Colon (tissue), 2 donors: ENCODE data around the gene PROC.

Experiments used
- FAIRE-seq: peaks from 2 replicates; lab custom pipeline; 2012; peaks lifted over from hg19 to GRCh38; lab: Jason Lieb, UNC
- donor health status: control.
- donor health status: control.

The PROC gene

DNA sequence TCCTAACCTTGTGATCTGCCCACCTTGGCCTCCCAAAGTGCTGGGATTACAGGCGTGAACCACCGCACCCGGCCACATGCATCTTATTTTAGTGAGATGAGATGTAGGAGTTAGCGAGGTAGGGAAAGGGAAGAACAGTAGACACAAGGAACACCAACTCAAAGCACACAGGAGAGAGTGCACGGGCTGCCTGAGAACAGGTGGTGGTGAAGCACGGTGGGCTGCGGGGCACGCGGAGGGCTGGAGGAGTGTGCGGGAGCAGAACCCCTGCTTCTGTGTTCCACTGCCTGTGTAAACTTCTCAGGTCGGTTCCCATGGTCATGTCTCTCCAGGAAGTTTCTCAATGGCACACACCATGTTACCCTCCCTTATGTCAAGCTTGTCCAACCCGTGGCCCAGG, 38.7 kb downstream of the PROC start:
- no peak for FAIRE-seq

GRCh38 chr2:127462461-127462860, 44.2 kb downstream of the PROC start:
- FAIRE-seq = no peak

GRCh38 chr2:127463155-127463991, 45.1 kb downstream of the PROC start:
- FAIRE-seq = no peak

DNA sequence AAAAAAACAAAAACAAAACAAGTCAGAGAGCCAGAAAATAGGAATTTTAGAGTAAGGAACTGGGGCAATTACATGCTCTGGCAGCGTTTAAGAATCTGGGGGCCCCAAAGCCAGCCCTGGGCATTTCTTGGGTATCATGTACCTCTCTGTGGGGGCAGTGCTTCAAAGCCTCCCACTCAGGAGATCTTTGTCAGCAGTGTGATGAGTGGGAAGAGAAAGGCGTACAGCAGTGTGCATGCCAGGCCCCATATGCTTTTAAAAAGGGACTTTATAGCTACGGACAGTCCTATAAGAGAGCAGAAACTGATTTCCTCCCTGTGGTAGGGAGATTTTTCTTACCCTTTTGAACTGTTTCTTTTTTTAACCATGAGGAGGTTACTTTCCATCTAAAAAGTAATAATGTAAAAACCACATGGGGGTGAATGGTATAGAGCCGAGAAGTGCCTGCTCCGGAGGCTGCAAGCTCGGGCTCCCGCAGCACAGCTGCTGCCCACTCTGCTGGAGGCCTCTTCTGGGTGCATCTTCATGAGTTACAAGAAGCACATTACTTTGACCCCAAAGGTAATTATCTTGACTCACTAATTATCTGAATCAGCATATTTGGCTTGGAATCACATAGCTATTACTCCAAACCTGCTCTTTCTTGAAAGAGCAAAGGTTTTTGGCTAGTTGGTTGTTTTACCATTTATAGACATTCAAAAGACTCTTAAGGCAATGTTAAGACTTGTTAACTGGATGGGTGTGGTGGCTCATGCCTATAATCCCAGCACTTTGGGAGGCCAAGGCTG, 46.4 kb downstream of the PROC start:
- no peak for FAIRE-seq

DNA sequence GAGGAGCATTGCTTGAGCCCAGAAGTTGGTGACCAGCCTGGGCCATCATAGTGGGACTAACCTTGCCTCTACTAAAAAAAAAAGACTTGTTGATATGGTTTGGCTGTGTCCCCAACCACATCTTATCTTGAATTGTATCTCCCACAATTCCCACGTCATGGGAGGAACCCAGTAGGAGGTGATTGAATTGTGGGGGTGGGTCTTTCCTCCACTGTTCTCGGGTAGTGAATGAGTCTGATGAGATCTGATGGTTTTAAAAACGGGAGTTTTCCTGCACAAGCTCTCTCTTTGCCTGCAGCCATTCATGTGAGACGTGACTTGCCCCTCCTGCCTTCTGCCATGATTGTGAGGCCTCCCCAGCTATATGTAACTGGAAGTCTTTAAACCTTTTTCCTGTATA, 47.0 kb downstream of the PROC start:
- no peak for FAIRE-seq

- no peak for FAIRE-seq
Measured at GRCh38 chr2:127469051-127469450, 50.8 kb downstream of the PROC start.

- no peak for FAIRE-seq
Measured at GRCh38 chr2:127469974-127470373, 51.7 kb downstream of the PROC start.

GRCh38 chr2:127471286-127471988, 53.2 kb downstream of the PROC start:
- FAIRE-seq = no peak

DNA sequence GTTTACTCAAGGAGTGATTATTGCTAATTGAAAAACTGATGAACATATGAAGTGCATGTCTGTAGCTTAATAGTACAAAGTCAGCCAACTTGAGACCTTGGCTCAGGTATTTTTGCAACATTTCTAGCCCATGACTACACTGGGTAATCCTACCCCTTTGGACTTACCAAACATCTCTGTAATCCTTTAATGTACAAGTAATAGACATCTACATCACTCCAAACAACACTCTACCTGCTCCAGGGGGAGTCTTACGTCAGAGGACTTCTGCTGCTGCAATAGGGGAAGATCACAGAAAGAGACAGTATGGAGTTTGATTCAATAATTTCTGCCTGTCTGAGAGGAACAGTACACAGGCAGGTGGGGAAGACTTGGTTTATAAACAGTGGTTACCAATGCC, 54.0 kb downstream of the PROC start:
- no peak for FAIRE-seq

- FAIRE-seq = no peak
Measured at GRCh38 chr2:127475788-127476187, 57.6 kb downstream of the PROC start.
